ENCODE data around the gene TRAF5. TPM values are rescaled to one million over a fixed set of nuclear protein-coding genes. Genes with fewer than 3 reads are reported as not detected.

TRAF5 gene
- total RNA-seq, 2 donors from 2014 or later, result 56.5 to 78.3 TPM

DNA sequence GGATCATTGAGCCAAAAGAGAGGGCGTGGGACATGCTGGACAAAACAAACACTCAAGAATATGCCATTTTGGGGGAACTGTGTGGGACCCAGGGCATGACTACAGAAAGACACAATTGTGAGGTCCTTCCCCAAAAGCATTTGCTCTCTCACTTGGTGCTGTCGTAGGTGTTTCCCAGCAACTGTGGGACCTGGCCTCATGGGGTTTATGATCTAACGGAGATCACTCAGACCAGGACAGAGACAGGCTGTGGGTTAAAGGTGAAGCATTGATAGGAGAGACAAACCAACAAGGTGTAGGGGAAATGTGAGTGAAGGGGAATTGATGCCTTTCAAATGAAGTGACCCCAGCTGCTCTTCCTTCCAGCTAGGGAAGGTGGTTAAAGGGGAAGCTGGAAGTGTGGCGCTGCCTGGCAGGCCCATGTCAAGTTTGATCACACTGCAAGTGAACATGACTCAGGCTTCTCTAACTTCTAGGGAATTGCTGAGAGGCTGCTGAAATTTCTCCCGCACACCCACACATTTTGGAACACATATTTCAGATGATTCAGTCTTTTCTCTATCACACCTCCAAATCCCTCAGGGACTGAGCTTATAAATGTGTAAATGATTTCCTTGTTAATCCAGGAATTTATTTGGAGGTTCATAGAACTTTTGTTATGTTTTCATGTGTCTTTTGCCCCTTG is 30.2 kb downstream of the TRAF5 start:
- Mint-ChIP-seq H3K27ac (no peak overlapping the region), H3K27me3 (ENCODE audit: insufficient read depth) (no peaks in the 10 kb centered on the region), H3K36me3 (ENCODE audit: low read depth) (peaks cover 65% of the 10 kb centered on the region), H3K4me1 (no peaks in the 10 kb centered on the region), H3K4me3 (no peak overlapping the region), H3K9me3 (peaks cover 8% of the 10 kb centered on the region)
- peaks cover 11% of the 10 kb centered on the region for H3K9me3 ChIP-seq (ENCODE audit: control insufficient read depth, low read length)
- no peak for DNase-seq
- no peaks in the 10 kb centered on the region for H3K27me3 ChIP-seq (ENCODE audit: control insufficient read depth, insufficient read depth, low read length, poor library complexity, severe bottlenecking)
- H3K4me3 ChIP-seq (ENCODE audit: low read length), result no peak overlapping the region
- no peak overlapping the region for H3K9ac ChIP-seq (ENCODE audit: extremely low read depth, low read length, poor library complexity, severe bottlenecking)
- no peak for TF ChIP-seq CTCF (conservative IDR thresholded peaks at IDR 0.05)
- H3K4me1 ChIP-seq (ENCODE audit: control insufficient read depth, insufficient read depth, low read length), result no peaks in the 10 kb centered on the region
- H3K36me3 ChIP-seq (ENCODE audit: control insufficient read depth, insufficient read depth, low read length), result peaks cover 85% of the 10 kb centered on the region
- 73 to 79% methylated on average over 4 to 5 of the region's 5 CpGs for WGBS, 2 experiments (ENCODE audit: insufficient coverage in 1 of 2, insufficient read length in 1 of 2)
- no peak overlapping the region for H3K27ac ChIP-seq (ENCODE audit: low read depth, low read length)

DNA sequence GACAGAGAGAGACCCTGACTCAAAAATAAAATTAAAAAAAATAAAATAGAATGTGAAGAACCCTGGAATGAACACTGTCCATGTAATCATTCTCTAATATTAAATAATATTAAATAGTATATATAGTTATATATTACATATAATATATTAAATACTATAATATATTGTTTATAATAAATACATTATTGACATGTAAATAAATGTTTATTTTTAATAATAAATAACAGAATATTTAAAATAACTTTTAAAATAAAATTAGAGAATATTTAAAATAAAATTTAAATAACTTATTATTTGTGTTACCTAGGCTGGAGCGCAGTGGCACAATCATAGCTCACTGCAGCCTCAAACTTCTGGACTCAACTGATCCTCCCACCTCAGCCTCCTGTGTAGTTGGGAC is 32.1 kb downstream of the TRAF5 start:
- no peak overlapping the region for H3K27ac ChIP-seq (ENCODE audit: low read depth, low read length)
- no peaks in the 10 kb centered on the region for H3K4me1 ChIP-seq (ENCODE audit: control insufficient read depth, insufficient read depth, low read length)
- no peak overlapping the region for H3K4me3 ChIP-seq (ENCODE audit: low read length)
- Mint-ChIP-seq H3K27ac (no peak overlapping the region), H3K4me3 (no peak overlapping the region), H3K9me3 (no peaks in the 10 kb centered on the region), H3K27me3 (ENCODE audit: insufficient read depth) (no peaks in the 10 kb centered on the region), H3K4me1 (no peaks in the 10 kb centered on the region), H3K36me3 (ENCODE audit: low read depth) (peaks cover 63% of the 10 kb centered on the region)
- 96 to 100% methylated on average over 1 of the region's 1 CpG for WGBS, 2 experiments (ENCODE audit: insufficient coverage in 1 of 2, insufficient read length in 1 of 2)
- DNase-seq, result no peak
- H3K36me3 ChIP-seq (ENCODE audit: control insufficient read depth, insufficient read depth, low read length), result peaks cover 88% of the 10 kb centered on the region
- H3K9ac ChIP-seq (ENCODE audit: extremely low read depth, low read length, poor library complexity, severe bottlenecking), result no peak overlapping the region
- TF ChIP-seq CTCF (conservative IDR thresholded peaks at IDR 0.05), result no peak
- no peaks in the 10 kb centered on the region for H3K27me3 ChIP-seq (ENCODE audit: control insufficient read depth, insufficient read depth, low read length, poor library complexity, severe bottlenecking)
- no peaks in the 10 kb centered on the region for H3K9me3 ChIP-seq (ENCODE audit: control insufficient read depth, low read length)

DNA sequence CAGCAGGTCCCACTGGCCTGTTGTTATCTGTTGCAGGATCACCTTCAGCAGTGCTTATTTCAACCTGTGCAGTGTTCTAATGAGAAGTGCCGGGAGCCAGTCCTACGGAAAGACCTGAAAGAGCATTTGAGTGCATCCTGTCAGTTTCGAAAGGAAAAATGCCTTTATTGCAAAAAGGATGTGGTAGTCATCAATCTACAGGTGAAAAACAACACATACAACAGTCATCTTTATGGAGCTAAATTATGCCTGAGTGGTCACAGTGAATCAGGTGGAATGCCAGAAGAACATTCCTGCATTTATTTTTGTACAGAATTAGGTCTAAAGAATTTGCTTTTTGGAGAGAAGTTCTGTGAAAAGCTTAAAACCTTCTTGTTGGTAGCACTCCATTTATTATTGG is 33.2 kb downstream of the TRAF5 start:
- peaks cover 88% of the 10 kb centered on the region for H3K36me3 ChIP-seq (ENCODE audit: control insufficient read depth, insufficient read depth, low read length)
- H3K9ac ChIP-seq (ENCODE audit: extremely low read depth, low read length, poor library complexity, severe bottlenecking), result no peak overlapping the region
- no peaks in the 10 kb centered on the region for H3K27me3 Mint-ChIP-seq (ENCODE audit: insufficient read depth)
- H3K9me3 Mint-ChIP-seq, result no peaks in the 10 kb centered on the region
- H3K27ac ChIP-seq (ENCODE audit: low read depth, low read length), result no peak overlapping the region
- H3K4me1 ChIP-seq (ENCODE audit: control insufficient read depth, insufficient read depth, low read length), result no peaks in the 10 kb centered on the region
- no peak overlapping the region for H3K27ac Mint-ChIP-seq
- TF ChIP-seq CTCF (conservative IDR thresholded peaks at IDR 0.05), result no peak
- no peaks in the 10 kb centered on the region for H3K27me3 ChIP-seq (ENCODE audit: control insufficient read depth, insufficient read depth, low read length, poor library complexity, severe bottlenecking)
- no peaks in the 10 kb centered on the region for H3K9me3 ChIP-seq (ENCODE audit: control insufficient read depth, low read length)
- H3K36me3 Mint-ChIP-seq (ENCODE audit: low read depth), result peaks cover 62% of the 10 kb centered on the region
- no peaks in the 10 kb centered on the region for H3K4me1 Mint-ChIP-seq
- WGBS, 2 experiments (ENCODE audit: insufficient coverage in 1 of 2, insufficient read length in 1 of 2), result 92 to 97% methylated on average over 3 of the region's 3 CpGs
- DNase-seq, result no peak
- H3K4me3 Mint-ChIP-seq, result no peak overlapping the region
- no peak overlapping the region for H3K4me3 ChIP-seq (ENCODE audit: low read length)
